ENCODE data around the gene C9orf72. TPM values are rescaled to one million over a fixed set of nuclear protein-coding genes. Genes with fewer than 3 reads are reported as not detected.

The C9orf72 gene
- total and polyA plus RNA-seq, 2 of the 13 experiments (the other 11 are each of a cell fraction or from before 2014, with no cell fraction given): 3.1 to 5.9 TPM

DNA sequence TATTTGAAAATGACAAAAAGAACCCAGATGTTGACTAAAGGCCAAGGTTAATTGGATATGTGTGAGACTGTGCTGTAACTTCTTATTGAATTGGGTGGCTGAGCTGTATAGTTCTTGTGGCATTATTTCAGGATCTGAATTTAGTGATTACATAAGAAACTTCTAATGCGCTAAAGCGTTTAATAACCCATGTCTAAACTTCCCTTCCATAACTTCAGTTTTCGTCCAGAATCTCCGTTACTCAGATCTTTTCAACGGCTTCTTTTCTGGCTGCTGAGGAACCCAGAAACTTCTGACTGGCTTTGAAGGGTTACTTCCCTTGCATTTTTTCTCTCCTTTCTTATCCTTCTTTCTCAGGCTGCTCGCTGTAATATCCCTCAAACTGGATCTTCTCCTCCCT, 28.1 kb upstream of the C9orf72 start:
- no peak overlapping the region for H3K27ac ChIP-seq (ENCODE audit: extremely low read length, insufficient read depth, low read length)
- no peaks in the 10 kb centered on the region for H4K20me1 ChIP-seq (ENCODE audit: insufficient read depth, low read length)
- no peak for ATAC-seq
- FAIRE-seq: no peak
- ChIA-PET POLR2A (no interaction called here), CTCF (ENCODE audit: low intra/inter-chr PET ratio, low total read pairs) (no interaction called here)
- no peak overlapping the region for H3K4me3 ChIP-seq (replicated peaks in 1 of 3; ENCODE audit: insufficient read depth in 1 of 3, low read depth in 2 of 3, low read length in 3 of 3)
- TF ChIP-seq ARID2 (CRISPR knock-in tag; IDR thresholded peaks at IDR 0.05; ENCODE audit: borderline replicate concordance) (no peak), ZBTB3 (CRISPR knock-in tag; IDR thresholded peaks at IDR 0.05; ENCODE audit: borderline replicate concordance, low read depth) (no peak), ZNF549 (CRISPR knock-in tag; IDR thresholded peaks at IDR 0.05) (no peak), SETDB1 (CRISPR knock-in tag; IDR thresholded peaks at IDR 0.05; ENCODE audit: borderline replicate concordance) (no peak), ARHGAP35 (CRISPR knock-in tag; IDR thresholded peaks at IDR 0.05; ENCODE audit: borderline replicate concordance) (no peak), E2F2 (CRISPR knock-in tag; IDR thresholded peaks at IDR 0.05; ENCODE audit: borderline replicate concordance) (no peak), GZF1 (CRISPR knock-in tag; IDR thresholded peaks at IDR 0.05) (no peak), NFIB (CRISPR knock-in tag; IDR thresholded peaks at IDR 0.05; ENCODE audit: borderline replicate concordance) (no peak), ZNF20 (CRISPR knock-in tag; IDR thresholded peaks at IDR 0.05) (no peak), ZFP36L1 (CRISPR knock-in tag; IDR thresholded peaks at IDR 0.05) (no peak), ZBTB38 (CRISPR knock-in tag; IDR thresholded peaks at IDR 0.05) (no peak), FOXA1 (IDR thresholded peaks at IDR 0.05) (no peak), FOXA1 (CRISPR knock-in tag; IDR thresholded peaks at IDR 0.05) (no peak), NR2C2 (CRISPR knock-in tag; IDR thresholded peaks at IDR 0.05; ENCODE audit: borderline replicate concordance) (no peak), HOXA9 (CRISPR knock-in tag; IDR thresholded peaks at IDR 0.05; ENCODE audit: borderline replicate concordance) (no peak), SP2 (CRISPR knock-in tag; IDR thresholded peaks at IDR 0.05) (no peak), HOMEZ (CRISPR knock-in tag; IDR thresholded peaks at IDR 0.05; ENCODE audit: low read depth) (no peak), PHF21A (CRISPR knock-in tag; IDR thresholded peaks at IDR 0.05) (no peak), FOXK1 (CRISPR knock-in tag; IDR thresholded peaks at IDR 0.05; ENCODE audit: borderline replicate concordance, low read depth) (no peak), JARID2 (CRISPR knock-in tag; IDR thresholded peaks at IDR 0.05; ENCODE audit: insufficient replicate concordance) (no peak), CENPX (CRISPR knock-in tag; IDR thresholded peaks at IDR 0.05) (no peak)
- H3K4me1 ChIP-seq (ENCODE audit: insufficient read depth, low read length): no peaks in the 10 kb centered on the region
- no peak overlapping the region for H2AFZ ChIP-seq (ENCODE audit: low read length)
- WGBS (ENCODE audit: low lambda C conversion rate): 19% methylated on average over 6 of the region's 6 CpGs
- H3K79me2 ChIP-seq (ENCODE audit: insufficient read depth, low read length): no peaks in the 10 kb centered on the region
- no peak overlapping the region for H3K4me2 ChIP-seq (ENCODE audit: low read depth, low read length)
- in situ Hi-C loops (cut with HindIII; ENCODE audit: extremely low pct_ligation_motif_present, low pct_unique_long_range_greater_than_20kb): no loop called here
- BruUV-seq (replicated peaks): no TSS peak
- no peak for DNase-seq (ENCODE audit: low spot score)
- no peaks in the 10 kb centered on the region for H3K9me3 ChIP-seq (ENCODE audit: low read length)
- H3K36me3 ChIP-seq (replicated peaks in 1 of 2; ENCODE audit: control insufficient read depth in 1 of 2, insufficient read depth in 2 of 2, low read length in 2 of 2): no peaks in the 10 kb centered on the region
- intact Hi-C loops (cut with micrococcal nuclease; ENCODE audit: unreplicated experiment): no loop called here
- no peak overlapping the region for H3K9ac ChIP-seq (ENCODE audit: insufficient read depth, low read depth, low read length)
- no peaks in the 10 kb centered on the region for H3K27me3 ChIP-seq (ENCODE audit: control insufficient read depth in 1 of 2, insufficient read depth in 2 of 2, low read length in 2 of 2)

Data from HepG2 (cell line).